HG03432 (cell line): ENCODE results near the gene TUG1.

Experiments used
- ATAC-seq: cut with Tn5 transposase; IDR thresholded peaks from one replicate; pipeline ENCODE4 v1.9.1; 2021; ENCODE audit warnings: mild to moderate bottlenecking, moderate library complexity; ENCODE audit not compliant: unreplicated experiment

Gene TUG1

DNA sequence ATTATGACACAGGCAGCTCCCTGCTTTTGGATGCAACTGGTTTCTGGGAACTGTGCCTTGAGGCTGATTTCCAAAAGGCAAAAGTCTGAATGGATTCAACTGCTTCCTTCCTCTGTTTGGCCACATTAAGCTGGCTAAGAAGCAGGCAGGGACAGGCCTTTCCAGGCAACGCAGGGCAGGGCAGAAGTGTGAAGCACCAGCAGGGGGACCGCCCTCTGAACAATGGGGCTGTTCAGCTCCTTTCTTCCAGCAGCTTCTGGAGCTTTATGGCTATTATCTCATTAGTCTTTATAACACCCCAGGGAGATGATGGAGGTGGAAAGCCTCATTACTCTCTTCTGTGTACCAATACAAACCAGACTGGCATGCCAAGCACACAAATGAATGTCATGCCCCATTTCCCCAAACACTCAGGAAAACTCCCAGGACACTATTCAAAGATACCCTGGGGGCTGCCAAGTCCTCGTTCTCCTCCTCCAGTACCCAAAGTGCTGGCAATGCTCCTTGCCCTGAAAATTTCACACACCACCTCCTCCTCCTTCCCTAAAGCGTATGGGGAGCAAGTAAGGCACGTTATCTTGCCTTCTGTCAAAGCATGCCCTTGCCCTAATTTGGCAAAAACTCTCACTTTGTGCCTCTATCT lies 21.8 kb upstream of the TUG1 start:
- no peak for ATAC-seq

DNA sequence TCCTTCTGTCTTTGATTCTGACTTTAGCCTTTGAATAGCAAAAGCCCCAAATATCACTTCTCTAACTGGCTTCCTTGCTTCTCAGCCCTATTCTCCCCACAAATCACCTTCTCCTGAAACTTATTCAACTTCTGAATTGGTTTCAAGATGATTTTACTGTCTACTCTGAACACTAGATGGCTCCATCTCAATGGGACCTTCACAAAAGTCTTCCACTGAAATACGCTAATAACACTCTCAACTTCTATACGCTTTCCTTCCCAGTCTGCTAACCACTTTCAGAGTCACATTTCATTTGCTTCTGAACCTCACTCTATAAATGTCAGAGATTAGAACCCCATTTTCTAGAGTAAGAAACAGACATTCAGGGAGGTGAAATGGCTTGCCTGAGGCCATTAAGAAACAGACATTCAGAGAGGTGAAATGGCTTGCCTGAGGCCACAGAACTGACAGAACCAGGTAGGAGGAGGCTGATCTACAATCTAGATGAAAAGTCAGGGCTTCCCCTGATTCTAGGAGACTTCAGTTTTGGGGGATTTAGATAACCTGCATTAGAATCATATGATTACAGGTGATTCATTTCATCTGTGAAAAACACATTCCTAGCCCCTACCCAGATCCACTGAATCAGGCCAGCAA lies 21.1 kb upstream of the TUG1 start:
- no peak for ATAC-seq

DNA sequence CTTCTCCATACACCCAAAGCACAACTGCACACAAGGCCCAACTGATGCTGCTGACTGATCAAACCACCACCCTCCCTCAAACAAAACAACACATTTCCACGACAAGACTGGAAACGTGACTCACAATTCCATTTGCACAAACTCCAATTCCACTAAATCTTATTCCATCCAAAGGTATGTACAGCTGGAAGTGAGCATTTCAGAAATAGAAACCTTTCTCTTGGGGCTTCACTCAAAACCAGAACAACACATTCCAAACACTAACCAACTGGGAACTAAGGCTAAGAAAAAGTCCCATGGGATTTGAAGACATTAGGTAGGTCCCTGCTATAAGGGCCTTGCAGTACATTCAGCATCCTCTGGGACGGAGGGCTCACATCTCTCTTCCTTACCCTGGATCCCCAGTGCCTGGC lies 20.1 kb upstream of the TUG1 start:
- no peak for ATAC-seq

DNA sequence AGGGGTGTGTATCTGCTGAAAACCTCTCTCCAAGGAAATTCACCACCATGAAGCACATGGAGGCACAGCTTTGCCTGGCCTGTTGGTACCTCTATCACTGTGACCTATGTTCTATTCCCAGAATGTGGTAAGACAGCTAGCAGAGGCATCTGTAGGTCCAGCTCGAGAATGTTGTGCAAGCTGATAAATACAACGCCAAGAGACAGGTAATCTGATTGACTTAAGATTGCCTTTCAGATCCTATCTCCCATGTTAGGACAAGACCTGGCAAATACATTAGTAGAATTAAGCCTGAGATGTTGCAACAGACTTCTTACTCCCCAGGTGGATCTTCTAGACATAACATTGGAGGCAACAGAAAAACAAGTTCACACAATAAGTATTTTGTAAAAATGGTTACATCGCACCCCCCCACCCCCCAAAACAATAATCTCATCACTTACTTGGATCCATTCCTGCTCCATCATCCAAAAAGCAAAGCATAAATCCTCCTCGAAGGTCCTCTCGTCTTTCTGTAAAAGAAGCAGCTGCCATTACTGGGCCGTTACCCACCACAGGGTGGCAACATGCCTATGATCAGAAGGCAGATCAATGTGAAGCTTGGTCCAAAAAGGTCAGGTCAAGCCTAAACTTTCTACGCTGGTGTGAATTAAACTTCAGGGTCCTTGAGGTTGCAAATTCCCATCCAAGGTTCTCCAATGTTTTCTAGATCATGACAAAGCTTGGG lies 19.0 kb upstream of the TUG1 start:
- ATAC-seq, result no peak

DNA sequence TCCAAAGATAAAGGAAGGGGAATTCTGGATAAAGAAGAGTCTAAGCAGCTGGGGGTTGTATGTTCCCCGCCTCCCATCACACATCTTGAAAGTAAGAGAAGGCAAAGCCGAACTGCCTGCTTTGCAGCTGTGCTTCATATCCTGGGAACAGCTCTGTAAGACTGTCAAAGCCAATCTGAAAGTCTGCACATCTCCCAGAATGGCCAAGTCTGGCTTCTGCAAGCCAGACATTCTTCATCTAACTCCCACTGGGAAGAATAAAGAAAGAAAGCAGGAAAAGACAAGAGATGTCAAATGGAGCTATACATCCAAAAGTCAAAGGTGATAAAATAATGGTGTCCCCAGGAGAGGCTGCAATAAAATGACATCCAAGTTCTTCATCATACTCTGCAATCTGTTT lies 15.9 kb upstream of the TUG1 start:
- no peak for ATAC-seq

DNA sequence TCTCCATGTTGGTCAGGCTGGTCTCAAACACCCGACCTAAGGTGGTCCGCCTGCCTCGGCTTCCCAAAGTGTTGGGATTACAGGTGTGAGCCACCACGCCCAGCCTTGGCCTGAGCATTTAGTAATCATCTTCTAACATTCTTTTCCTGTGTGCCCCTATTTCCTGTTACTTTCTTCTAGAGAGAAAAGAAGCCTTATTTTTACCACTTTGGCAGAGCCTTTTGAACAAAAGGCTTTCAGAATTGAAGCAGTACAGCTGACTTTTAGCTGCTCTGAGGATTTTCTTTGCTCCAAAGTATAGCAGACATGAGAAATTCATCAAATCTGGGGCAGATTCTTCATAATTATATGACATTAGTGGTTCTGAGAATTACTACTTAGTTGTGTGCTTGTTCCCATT lies 13.9 kb upstream of the TUG1 start:
- ATAC-seq, result no peak

DNA sequence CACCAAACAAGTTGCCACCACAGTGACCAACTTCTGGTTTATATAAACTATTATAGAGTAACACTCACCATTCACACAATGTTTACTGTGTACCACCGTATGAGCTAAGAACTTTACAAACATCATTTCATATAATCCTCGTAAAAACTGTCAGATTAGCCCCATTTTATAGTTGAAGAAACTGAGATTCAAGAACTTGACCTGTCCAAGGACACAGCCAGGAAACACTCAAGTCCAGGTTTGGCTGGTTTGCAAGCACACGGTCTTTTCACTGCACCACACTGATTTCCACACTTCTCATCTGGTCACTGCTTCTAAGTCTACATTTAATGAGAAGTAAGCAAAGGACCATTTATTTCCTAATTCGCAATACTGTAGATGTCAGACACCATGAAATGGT lies 4.2 kb upstream of the TUG1 start:
- no peak for ATAC-seq

DNA sequence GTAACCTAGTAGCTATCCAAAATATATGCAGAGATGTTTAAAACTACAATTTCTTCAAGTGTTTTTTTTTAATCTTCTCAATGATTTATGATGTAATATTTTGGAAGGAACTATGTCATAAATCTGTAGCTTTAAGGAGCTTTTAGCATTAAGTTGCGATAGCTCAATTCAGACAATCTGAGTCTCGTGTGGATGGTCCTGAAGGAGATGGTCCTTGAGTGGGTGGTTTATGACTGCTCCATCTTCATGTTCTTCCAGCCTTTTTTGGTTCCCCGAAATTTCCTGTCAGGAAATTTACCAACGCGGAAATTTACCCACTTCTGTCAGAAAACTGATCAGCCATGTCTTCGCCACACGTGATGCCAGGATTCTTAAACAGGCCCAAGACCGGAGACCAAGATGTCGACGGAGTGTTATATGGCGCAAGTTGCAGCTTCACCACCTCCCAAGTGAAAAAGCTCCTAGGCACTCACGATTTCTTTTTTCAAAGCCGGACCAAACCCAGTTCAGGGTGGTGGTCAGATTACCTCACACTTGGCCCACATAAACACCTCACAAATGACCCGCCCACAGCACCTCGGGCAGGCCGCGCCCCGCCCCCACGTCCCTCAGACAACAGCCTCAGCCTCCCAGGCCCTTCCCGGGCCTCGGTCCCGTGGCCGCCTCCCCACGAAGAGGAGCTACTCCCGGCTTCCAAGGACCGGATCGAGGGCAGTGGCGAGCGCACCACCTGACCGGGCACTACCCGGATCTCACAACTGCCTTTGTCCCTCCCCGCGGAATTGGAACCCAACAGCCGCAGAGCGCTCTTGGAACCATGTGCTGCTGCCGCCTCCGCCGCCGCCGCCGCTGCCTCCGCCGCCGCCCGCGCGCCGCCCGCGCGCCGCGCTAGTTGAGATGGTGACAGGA lies 796 bp upstream of the TUG1 start, which contains the start of gene MORC2:
TSS of gene MORC2 (minus strand) at position 760 of the 909 bp plus-strand sequence. CDS start 885 bp downstream, outside the sequence.
- ATAC-seq, result peak; percentile 37

DNA sequence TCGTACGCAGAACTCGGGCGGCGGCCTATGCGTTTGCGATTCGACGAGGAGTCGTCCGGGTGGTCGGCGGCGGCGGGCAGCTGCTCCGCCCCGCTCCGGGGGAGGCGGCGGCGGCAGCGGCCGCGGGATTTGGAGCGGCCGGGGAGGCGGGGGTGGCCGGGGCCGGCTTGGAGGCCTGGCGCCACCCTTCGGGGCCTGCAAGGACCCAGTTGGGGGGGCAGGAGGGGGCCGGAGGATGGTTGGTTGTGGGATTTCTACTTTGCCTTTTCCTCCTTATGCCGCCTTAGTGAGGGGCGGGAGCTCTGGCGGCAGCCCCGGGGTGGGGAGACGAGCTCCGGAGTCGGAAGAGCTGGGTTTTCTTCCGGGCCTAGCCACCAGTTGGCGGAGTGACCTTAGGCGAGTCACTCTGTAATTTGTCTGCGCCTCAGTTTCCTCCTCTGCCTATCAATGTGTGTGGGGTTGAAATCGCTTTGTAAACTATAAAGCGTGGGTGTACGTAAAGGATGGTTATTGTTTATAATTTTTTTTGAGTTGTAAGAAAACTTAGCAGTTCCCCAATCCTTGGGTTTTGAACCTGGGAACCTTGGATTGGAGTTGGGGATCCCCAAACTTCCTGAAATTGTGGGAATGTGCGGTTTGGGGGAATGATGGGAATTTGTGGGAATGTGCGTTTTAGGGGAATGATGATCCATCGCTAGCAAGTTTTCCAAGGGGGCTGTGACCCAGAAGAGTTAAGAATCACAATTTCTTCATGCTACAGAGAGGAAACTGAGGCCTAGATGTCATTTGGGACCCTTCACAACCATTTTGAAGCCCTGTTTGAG lies 679 bp downstream of the TUG1 start:
- peak; percentile 47 for ATAC-seq

DNA sequence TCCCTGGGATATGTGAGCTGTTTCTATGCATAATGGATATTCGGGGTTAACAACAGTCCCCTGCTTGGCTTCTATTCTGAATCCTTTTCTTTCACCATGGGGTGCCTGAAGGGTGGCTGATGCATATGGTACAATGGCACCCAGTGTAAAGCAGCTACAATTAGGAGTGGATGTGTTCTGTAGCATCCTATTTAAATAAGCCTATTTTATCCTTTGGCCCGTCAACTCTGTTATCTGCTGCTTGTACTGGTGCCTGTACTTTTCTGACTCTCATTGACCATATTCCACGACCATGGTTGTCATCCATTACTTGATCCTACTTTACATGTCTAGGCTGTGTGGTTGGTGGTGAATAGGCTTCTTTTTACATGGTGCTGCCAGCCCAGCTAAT lies 1.3 kb downstream of the TUG1 start:
- ATAC-seq, result no peak

DNA sequence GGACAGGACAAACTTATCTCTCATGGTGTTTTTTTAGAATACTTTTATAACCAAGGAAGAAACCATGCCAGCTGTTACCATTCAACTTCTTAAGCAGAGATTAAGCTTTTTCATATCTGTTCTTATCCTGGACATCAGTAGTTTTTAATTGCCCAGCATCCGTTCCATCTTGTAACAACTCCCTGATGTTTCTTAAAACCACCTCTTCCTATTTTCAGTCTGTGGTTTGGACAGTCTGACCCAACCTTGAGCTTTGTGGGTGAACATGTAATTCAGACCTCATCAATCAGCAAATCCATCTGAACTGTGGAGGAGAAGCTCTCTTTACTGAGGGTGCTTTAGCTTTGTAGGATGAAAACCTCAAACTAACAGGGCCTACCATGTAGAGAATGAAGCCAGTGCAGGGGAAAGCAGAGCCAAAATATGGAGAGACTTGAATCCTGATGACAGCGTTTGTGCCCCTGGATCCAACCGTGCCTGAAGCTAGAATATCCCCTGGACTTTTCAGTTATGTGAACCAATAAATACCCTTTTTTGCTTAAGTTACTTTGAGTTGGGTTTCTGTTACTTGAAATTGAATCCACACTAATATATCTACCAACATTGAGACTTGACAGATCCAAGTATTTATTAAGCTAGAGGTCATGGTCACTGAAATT lies 9.4 kb downstream of the TUG1 start:
- ATAC-seq, result no peak

DNA sequence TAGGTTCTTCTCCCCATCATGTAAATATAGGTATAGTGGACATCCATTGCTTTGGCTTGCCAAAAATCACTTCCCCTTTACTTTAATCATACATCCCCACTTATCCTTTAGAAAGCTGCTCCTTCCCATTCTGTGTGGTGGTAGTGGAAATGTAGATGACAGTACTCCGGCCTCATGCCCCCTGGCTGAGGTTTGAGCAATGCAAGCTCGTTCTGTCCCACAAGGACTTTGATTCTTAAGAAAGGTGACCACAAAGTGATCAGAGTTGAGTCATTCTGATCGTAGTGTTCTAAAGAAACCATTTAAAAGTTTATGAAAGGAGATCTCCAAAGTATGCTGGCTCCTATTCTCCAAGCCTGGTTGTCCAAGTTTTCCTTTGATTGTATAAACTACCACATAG lies 10.9 kb downstream of the TUG1 start:
- ATAC-seq, result no peak

DNA sequence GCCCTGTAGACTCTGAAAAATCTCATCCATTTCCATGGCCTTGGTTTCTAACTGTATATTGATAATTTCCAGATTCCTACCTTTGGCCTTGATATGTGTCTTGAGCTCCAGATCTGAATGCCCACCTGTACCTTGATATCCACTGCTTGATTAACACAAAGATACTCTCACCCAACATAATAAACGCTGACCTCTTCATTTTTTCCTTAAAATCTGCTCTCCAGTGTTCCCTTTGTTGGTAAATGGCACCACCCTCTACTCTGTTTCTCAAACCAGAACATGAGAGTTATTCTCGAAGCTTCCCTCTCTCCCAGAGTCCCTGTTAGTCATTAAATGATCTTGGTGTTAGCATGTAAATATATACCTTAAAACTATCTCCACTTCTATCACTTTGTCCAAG lies 13.4 kb downstream of the TUG1 start:
- no peak for ATAC-seq

DNA sequence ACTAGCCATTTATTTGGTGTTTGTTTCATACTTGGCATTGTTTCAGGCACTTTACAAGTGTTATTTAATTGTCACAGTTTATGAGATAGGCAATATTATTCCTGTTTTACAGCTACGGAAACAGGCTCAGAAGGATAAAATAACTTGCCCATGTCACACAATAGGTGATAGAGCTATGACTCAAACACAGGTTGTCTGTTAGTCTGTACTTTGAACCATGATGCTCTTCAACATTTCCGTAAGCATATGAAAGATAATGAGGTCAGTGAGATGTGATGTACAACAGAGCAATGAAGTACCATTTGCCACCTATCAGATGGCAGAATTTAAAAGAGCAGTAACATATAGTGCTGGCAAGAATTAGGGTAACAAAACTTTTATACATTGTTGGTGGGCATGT lies 15.3 kb downstream of the TUG1 start:
- ATAC-seq, result no peak

DNA sequence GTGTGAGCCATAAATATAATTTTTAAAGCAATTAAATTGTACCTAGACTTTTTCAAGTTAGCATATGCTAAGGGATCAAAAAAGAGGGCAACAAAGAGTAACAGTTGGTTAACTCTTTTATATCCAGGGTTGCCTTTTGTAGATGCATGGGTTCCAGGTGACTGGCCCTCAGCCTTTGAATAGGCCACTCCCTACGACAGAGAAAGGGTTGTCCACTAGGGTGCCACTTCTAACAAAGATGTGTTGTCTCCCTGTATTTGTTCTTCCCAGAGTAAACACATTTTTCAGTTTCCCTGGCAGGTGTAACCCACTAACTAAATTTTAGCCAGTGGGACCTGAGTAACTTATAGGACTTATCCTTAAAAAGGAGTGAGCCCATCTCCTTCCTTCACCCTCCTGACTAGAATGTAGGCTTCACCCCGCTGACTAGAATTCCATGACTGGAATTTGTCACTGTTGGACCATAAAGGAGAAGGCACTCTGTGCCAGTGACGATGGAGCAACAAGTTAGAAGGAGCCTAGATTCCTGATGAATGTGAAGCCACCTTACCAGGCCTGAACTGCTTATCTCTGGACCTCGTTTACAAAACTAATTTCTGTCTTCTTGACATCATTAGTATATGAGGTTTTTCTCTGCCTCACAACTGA lies 16.6 kb downstream of the TUG1 start:
- ATAC-seq, result no peak

DNA sequence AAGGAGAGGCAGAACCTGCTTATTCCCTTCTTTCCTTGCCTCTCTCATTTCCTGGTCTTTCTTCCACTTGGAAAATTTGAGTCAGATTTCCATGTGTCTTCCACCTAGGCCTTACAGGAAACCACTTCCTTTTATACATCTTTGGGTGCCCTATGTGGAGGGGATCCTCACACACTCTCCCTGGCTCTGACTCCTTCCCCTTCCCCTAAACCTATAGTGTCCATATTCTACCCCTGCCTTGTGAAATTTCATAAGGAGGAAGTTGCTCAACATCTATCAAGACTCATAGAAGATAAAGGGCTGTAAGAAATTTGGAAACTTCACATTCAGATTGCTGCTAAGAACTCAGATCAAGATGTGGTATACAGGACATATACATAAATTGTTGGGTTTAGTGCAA lies 20.4 kb downstream of the TUG1 start:
- ATAC-seq, result no peak

DNA sequence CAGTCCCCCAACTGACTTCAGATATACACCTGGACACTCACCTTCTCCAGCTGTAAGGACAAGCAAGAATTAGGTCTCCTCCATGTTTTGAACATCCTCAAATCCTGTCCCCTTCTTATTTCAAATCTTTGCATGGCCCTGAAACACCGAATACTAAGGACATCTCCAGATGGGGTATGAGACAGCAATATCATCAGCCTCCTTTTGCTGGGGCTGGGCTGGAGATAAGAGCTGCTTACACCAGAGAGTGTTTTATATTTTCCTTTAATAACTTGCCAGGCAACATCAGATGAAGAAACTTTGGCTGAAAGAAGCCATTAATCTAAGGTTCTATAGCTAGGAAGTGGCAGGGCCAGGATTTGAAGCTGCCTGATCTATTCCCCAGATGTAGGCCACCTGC lies 21.6 kb downstream of the TUG1 start:
- no peak for ATAC-seq

DNA sequence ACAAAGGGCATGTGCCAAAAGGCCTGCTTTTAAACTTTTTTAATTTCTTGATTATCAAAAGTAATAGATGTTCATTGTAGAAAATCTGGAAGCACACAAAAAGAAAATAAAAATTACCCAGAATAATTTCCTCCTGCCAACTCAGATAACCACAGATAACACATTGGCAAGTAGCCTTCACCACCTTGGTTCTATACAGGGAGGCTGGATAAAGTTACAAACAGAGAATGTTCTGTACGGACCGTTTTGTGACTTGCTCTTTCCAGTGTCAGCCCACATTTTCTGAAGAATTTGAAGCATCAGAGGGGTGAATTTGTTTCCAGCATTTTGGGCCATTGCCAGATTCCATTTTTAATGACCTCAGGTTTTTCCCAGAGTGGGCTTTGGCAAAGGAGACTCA lies 23.5 kb downstream of the TUG1 start:
- no peak for ATAC-seq

DNA sequence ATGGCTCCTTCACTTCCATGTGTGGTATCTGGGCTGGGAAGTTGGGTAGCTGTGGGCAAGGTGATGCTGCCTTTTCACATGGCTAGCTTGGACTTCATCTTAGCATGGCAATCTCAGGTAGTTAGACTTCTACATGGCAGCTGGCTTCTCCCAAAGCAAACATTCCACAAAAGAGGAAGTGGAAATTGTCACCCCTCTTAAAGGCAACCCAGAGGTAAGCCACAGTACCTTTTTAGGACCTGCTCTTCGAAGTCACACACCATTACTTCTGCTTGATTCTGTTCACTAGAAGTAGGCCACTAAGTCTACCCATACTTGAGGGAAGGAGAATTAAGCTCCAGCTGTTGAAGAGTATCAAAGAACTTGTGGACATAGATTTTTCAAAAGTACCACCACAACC lies 25.9 kb downstream of the TUG1 start:
- ATAC-seq, result no peak
